Measurements from ENCODE around the gene FGF22.
"Not testable (repeated sequence)": the region's sequence is repeated elsewhere in the genome, so short reads cannot be mapped to it uniquely, and the experiment has no call there.

The FGF22 gene

GRCh38 chr19:622666-623065 is 17.0 kb upstream of the FGF22 start:
- DNase-seq (ENCODE audit: low read depth) = no peak

- no peak for DNase-seq (ENCODE audit: low read depth)
Measured at GRCh38 chr19:623175-623916, 16.3 kb upstream of the FGF22 start.

DNA sequence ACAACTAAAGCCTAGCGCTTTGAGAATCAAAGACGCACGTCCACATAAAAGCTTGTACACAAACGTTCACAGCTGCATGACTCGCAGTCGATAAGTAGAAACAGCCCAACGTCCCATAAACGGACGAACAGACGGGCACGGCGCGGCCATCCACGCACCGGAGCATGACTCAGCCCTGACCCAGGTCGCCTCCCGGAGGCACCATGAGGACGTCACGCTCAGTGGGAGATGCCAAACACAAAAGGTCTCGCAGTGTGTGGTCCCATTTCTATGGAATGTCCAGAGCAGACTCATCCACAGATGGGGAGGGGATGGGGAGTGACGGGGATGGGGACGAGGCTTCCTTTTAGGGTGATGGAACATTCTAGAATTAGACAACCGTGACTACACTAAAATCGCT is 15.7 kb upstream of the FGF22 start:
- DNase-seq (ENCODE audit: low read depth) = no peak

- DNase-seq (ENCODE audit: low read depth) = no peak
Measured at GRCh38 chr19:624433-625109, 15.1 kb upstream of the FGF22 start.

DNA sequence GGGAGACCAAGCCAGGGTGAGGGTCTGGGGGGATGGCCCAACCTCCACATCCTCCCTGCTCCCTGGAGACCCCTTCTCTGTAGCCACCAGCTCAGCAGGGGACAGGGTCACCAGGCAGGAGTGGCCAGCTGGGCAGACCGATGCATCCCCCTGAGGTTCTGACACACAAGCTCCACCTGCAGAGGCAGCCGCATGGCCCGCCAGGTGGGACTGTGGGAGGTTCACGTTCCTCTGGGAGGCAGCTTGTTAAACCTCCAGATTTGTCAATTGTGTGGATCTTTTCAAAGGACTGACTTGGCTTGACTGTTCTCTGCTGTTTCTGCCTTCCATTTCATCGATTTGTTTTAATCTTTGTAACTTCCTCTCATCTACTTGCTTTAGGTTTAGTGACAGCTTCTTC is 14.4 kb upstream of the FGF22 start:
- DNase-seq (ENCODE audit: low read depth) = no peak

DNA sequence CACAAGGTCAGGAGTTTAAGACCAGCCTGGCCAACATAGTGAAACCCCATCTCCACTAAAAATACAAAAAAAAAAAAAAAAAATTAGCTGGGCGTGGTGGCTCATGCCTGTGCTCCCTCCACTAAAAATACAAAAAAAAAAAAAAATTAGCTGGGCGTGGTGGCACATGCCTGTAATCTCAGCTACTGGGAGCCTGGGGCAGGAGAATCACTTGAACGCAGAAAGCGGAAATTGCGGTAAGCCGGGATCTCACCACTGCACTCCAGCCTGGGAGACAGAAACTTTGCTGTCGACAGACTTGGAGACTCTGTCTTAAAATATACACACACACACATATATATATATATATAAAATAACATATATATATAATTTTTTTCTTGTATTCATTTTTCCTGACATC is 13.1 kb upstream of the FGF22 start:
- not testable (repeated sequence) for DNase-seq (ENCODE audit: low read depth)

DNA sequence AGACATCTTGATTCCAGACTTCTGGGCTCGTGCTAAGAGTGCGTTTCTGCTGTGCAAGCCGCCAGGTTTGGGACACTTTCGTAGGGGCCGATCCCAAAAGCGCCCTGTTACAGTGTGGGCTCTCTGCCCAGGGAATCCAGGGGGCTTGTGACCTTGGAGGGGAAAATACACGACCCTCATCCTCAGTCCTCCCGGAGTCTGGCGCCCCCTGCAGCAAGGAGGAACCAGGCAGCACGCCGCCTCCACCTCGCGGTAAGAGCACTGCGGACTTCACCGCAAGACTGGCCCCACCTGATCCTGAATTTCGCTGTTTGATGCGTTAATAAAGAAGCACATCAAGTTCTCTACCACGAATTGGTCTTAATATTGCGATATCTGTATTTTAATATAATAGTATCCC is 11.5 kb upstream of the FGF22 start:
- no peak for DNase-seq (ENCODE audit: low read depth)

- not testable (repeated sequence) for DNase-seq (ENCODE audit: low read depth)
Measured at GRCh38 chr19:629515-629914, 10.2 kb upstream of the FGF22 start.

DNA sequence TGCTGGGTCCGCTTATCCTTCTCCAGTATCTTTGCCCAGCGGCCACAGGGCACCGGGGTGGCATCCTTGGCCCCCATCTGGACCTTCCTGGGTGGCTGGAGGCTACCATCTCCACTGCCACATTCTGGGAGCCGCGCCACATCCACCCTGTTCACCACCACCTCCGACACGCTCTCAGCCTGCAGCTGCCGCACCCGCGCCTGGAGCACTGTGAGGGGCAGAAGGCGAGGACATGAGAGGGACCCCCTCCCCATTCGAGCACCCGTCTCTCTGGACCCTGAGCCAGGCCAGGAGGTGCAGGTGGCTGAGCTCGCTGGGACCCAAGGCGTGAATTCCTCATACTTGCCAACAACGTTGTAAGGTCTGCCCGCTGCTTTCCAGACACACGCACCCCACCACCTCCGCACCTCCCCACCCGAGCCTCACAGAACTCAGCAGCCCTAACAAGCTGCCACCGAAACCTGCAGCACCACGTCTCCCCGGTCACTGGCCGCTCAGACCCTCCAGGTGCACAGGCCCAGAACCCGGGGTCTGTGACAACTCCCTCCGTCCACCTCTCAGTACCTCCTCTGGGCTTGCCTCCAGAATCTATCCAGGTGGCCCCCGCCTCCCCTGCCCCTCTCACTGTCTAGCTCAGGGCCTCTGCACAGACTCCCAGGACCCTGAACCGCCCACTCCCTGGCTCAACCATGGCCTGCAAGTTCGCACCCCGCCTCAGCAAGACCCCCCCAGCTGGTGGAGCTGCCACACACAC is 9.5 kb upstream of the FGF22 start:
- no peak for DNase-seq (ENCODE audit: low read depth)

GRCh38 chr19:632579-633067 is 7.1 kb upstream of the FGF22 start:
- DNase-seq (ENCODE audit: low read depth) = no peak

DNA sequence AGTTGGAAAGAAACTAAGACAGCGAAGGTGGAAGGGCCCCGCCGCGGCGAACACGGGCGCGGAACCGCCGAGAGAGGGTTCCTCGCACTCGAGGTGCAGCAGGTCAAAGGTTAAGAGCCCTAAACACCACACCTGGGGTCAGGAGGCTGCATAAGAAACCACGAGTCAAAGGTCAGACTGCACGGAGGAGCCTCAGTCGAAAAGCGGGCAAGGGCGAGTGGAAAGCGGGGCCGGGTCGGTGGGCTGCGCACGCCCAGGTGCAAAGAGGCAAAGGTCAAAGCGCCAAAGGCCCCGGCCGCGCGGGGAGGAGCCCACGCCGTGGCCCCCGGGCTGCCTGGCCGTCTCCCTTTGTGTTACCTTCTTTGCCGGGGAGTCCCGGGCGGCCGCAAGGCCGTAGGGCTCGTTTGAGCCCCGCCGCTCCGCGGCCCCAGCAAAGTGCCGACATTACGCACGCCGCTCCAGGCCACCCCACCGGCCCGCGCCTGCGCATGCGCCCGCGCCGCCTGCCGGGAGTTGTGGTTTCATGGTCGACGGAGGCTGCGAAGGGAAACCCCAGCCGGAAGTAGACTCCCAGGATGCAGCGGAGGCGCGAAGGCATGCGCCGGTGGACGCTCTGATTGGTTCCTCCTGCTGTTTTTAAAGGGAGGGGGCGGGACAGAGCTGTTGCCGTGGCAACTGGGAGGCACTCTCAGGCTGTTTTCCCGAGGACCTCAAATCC is 6.5 kb upstream of the FGF22 start, which contains the start of gene POLRMT:
POLRMT (minus strand) TSS at position 470 of the 718 bp plus-strand sequence; CDS start at position 445, 25 bp downstream.
- DNase-seq (ENCODE audit: low read depth) = peak; percentile 92

- DNase-seq (ENCODE audit: low read depth) = no peak
Measured at GRCh38 chr19:633786-634639, 5.7 kb upstream of the FGF22 start.

DNA sequence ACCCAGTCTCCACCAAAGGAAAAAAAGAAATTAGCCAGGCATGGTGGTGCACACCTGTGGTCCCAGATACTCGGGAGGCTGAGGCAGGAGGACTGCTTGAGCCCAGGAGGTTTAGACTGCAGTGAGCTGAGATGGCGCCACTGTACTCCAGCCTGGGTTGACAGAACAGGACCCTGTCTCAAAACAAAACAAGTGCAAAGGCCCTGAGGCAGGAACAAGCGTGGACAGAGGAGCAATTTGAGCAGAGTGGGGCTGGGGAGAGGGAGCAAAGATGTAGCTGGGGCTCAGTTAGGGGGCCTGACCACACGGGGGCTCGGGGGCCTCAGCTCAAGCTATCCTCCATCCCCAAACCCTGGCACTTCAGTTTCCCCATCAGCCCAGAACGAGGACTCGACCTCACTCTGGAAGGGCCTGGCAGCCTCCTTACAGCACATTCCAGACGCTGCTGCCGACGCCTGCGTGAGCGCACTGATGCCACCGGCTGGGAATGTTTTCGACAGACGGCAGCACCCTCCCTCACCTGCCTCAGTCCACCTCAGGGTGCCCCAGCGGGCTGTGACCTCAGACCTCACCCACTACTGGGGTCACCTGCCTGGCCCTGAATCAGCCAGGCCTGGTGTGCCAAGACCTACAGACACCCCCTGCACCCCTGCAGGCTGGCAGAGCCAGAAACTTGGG is 4.6 kb upstream of the FGF22 start:
- no peak for DNase-seq (ENCODE audit: low read depth)

- no peak for DNase-seq (ENCODE audit: low read depth)
Measured at GRCh38 chr19:638906-639252, 800 bp upstream of the FGF22 start.

DNA sequence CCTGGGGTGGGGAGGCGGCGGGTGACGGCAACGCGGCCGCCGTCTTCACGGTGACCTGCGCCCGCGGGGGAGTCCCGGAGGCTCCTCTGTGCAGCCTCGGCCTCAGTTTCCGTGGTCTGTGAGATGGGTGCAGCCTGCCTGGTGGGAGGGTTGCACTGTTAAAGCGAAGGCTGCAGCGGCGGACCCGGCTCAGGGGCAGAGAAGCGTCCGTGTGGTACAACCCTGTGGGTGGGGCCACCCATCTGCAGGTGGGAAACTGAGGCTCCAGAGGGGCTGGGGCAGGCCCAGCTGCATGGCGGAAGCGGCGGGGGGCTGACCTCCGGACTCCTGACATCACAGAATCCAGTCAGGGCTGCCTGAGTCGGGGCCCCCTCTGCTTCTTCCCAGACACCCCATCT is 481 bp downstream of the FGF22 start:
- DNase-seq (ENCODE audit: low read depth) = no peak

DNA sequence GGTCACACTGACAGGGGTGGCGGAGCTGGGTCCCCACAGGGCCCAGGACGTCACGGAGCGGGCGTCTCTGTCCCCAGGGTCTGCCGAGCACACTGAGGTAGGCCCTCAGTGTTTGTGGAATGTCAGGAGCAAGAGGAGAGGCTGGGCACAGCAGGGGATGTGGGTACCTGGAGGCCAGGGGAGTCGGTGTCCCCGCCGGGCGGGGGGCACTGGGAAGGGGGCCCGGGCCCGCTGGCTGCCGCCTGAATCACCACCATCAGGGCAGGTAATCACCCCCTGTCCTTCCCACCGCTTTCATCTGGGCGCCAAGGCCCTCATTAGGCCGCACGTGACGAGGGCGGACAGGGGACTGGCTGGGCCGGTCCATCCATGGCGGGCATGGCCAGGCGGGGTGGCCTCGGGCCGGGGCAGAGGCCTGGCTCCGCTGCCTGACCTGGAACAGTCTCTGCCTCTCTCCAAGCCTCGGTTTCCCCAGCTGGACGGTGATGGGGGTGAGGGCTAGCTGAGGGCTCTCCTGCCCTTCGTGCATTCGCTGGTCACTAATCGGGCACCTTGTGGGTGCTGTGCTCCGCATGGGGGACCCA is 1.0 kb downstream of the FGF22 start:
- DNase-seq (ENCODE audit: low read depth) = no peak

DNA sequence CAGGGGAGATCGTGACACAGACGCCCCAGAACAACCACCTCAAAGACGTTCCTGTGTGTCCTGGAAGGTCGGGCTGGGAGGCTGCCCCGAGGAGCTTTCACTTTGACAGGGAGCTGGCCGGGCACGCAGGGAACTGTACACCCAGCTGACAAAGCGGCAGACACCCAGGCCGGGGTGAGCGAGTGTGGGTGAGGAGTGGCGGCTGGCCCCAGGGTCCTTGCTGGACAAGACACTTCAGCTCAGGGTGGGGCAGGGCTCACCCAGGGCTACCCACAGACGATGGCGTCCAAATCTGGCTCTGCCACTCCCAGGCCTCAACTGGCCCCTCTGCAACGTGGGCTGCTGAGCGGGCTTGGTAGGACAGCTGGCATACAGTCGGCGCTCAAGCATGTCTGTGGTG is 2.0 kb downstream of the FGF22 start:
- DNase-seq (ENCODE audit: low read depth) = no peak

DNA sequence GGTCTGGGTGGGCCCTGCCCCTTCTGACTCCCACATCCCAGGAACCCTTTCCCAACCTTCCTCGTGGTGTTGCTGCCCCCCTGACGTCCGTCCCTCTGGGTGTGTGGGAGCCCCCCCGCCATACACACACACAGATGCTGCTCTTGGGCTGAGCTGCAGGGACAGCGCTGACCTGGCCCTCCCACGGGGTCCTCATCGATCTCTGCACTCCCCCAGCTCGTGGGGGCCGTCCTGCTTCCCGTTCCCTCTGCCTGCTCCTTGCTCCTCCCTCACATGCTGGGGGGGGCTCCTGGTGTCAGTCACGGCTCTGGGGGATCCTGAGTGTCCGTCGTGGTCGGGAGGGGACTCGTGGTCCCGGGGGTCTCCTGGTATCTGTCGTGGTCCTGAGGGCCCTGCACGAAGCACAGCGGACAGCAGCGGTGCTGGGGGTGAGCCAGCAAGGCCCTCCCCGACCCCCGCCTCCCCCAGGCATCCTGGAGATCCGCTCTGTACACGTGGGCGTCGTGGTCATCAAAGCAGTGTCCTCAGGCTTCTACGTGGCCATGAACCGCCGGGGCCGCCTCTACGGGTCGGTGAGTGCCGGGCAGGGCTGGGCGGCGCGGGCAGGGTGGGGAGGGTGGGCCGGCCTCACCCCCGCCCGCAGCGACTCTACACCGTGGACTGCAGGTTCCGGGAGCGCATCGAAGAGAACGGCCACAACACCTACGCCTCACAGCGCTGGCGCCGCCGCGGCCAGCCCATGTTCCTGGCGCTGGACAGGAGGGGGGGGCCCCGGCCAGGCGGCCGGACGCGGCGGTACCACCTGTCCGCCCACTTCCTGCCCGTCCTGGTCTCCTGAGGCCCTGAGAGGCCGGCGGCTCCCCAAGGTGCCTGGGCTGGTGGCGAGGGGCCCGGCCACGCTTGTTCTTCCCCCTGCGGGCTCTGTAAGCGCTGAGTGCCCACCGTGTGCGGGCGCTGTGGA is 3.4 kb downstream of the FGF22 start:
- no peak for DNase-seq (ENCODE audit: low read depth)

DNA sequence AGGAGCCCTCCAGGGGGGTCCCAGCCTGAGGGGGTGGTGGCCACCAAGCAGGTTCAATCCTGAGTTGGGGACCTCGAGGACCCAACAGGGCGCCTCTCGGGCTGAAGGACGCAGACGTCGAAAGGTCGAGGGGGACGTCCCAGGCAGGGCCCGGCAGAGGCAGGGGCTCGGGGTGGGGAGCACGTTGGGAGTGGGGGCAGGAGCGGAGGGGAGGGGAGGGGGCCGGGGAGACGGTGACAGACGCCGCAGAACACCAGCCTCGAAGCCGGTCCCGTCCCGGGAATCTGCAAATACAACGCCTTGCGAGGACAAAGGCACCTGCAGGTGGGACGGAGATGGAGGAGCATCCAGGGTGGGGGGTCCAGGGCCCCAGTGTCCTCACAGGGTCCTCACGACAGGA is 4.1 kb downstream of the FGF22 start:
- no peak for DNase-seq (ENCODE audit: low read depth)
